Heart left ventricle (tissue), 13 donors: ENCODE results near the gene CELSR1.

Source experiments
- CTCF ChIP-seq, 12 donors: fragments of 200-600 bp; sonication (generic) in 4 of 12; IDR thresholded peaks; one replicate each; pipeline versions ENCODE4 v1.5.0 to v1.8.0; 2018 to 2022; ENCODE audit warnings: antibody characterized with exemption in 12 of 12, mild to moderate bottlenecking in 5 of 12
- POLR2A ChIP-seq, 2 donors: fragments of 450-650 bp; IDR thresholded peaks; one replicate each; pipeline ENCODE4 v1.6.1; 2017; ENCODE audit warnings: antibody characterized with exemption in 2 of 2, mild to moderate bottlenecking in 2 of 2, moderate library complexity in 2 of 2
- donor health status: ischemic (EF 13 %, LVEDD 7.1; RV severe dilation, severe dysfunction).
- donor health status: DM: no; HTN: yes; CAD: no.
- donor health status: DM: no; HTN: no; CAD: no.
- donor health status: ischemic (EF 25% LVEDD 6.9; RV normal size, moderate dysfunction).
- donor health status: ischemic (EF 25% LVEDD 5.7; RV mildly dilated, moderate dysfunction).
- donor health status: ischemic (EF 35%, LVEDD 5.7; RV mildly dilated, moderate dysfunction).
- donor health status: nonischemic (EF 11% LVEDD 7.7; RV severe dilation, severe dysfunction).
- donor health status: DM: yes; HTN: yes; CAD: no.
- donor health status: PGD.
- donor health status: ischemic (EF 29% LVEDD 5.4; RV normal size, mild dysfunction).
- donor health status: nonischemic (EF 23%, LVEDD 6.1; RV moderate dilation, normal function).

DNA sequence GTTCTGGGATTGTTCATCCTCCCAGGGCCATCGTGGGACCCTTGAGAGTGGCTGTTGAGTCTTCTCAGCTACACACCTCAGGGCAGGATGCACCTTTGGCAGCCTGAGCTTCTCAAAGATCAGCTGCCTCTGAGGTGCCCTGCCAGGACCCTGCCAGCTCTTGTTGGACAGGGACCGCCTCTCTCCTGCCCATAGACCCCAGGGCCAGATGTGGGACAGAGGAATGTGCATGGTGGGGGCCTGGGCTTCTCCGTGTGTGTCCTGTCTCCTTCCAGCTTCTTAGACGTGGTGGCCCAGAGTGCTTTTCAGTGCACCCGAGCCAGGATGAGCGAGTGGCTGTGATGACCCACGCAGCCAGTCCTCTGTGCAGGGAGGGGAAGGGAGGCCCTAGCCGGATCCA lies 207.8 kb downstream of the CELSR1 start:
- TF ChIP-seq CTCF (IDR thresholded peaks at IDR 0.05) (no peak), POLR2A (IDR thresholded peaks at IDR 0.05) (no peak)
